Erythroblast (primary cell): Measurements from ENCODE around the gene MACROH2A2.

ENCODE experiments used
- GATA1 ChIP-seq: IDR thresholded peaks from 2 replicates; pipeline ENCODE4 v1.6.1; 2011; ENCODE audit warnings: low read depth, mild to moderate bottlenecking, control low read depth, low read length, moderate library complexity
- POLR2A ChIP-seq: IDR thresholded peaks from 2 replicates; pipeline ENCODE4 v1.6.1; 2011; ENCODE audit warnings: mild to moderate bottlenecking, low read length

GRCh38 chr10:70057306-70057705 lies 4.7 kb downstream of the MACROH2A2 start:
- TF ChIP-seq POLR2A (no peak), GATA1 (no peak)
